ENCODE data around the gene SEZ6L. TPM values are rescaled to one million over a fixed set of nuclear protein-coding genes. Genes with fewer than 3 reads are reported as not detected.
A peak's percentile ranks its signal among the peaks of the same experiment; 100 is the strongest.

Gene SEZ6L
- total RNA-seq, 1 donor from 2014 or later: 1.7 TPM

DNA sequence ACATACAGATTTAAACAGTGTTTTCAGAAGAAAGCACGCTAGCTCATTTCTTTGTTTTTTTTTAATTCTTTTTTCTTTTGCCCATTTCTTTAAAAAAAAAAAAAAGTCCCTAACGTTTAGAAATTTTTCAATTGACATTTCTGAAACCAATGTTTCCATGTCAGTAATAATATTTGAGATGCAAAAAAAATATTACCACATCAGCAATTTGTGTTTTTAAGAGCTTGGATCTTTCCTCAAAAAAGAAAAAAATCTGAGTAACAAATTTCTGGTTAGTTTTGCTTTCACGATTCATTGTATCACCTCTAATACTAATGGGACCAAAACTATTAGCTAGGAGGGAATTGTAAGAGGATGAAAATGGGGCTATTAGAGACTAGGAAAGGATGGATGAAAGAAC is 219.9 kb downstream of the SEZ6L start:
- Mint-ChIP-seq H3K36me3 (ENCODE audit: low read depth) (no peaks in the 10 kb centered on the region), H3K4me3 (no peak overlapping the region)
- TF ChIP-seq, protein P1, sequence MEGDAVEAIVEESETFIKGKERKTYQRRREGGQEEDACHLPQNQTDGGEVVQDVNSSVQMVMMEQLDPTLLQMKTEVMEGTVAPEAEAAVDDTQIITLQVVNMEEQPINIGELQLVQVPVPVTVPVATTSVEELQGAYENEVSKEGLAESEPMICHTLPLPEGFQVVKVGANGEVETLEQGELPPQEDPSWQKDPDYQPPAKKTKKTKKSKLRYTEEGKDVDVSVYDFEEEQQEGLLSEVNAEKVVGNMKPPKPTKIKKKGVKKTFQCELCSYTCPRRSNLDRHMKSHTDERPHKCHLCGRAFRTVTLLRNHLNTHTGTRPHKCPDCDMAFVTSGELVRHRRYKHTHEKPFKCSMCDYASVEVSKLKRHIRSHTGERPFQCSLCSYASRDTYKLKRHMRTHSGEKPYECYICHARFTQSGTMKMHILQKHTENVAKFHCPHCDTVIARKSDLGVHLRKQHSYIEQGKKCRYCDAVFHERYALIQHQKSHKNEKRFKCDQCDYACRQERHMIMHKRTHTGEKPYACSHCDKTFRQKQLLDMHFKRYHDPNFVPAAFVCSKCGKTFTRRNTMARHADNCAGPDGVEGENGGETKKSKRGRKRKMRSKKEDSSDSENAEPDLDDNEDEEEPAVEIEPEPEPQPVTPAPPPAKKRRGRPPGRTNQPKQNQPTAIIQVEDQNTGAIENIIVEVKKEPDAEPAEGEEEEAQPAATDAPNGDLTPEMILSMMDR (conservative IDR thresholded peaks at IDR 0.05): no peak

DNA sequence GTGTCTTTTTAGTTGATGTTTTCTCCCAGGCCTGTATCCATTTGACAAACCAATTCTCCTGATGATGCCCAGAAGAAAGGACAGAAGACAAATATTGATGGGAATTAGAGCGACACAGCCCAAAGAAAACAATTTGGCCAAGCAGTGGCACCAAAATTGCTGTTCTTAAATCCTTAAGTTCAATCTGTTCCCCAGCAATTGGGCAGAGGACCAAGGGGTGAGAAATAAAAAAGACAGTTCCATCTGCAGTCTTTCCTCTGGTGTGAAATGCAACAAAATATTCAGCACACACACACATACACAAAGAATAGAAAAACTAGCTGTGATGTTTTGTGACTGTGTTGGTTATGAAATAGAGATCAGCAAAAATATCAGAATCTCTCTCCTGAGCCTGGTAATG is 221.8 kb downstream of the SEZ6L start:
- peaks cover 25% of the 10 kb centered on the region for H3K4me1 Mint-ChIP-seq
- H3K9me3 Mint-ChIP-seq: no peaks in the 10 kb centered on the region
- H3K36me3 Mint-ChIP-seq (ENCODE audit: low read depth): no peaks in the 10 kb centered on the region
- TF ChIP-seq, protein P1 (conservative IDR thresholded peaks at IDR 0.05): no peak
- no peaks in the 10 kb centered on the region for H3K27me3 Mint-ChIP-seq (ENCODE audit: low read depth)
- DNase-seq (ENCODE audit: low read depth, low spot score): no peak
- H3K4me3 Mint-ChIP-seq: no peak overlapping the region
- no peak overlapping the region for H3K27ac Mint-ChIP-seq (ENCODE audit: unreplicated experiment)

More for the DNA sequence above, 219.9 kb downstream of the SEZ6L start:
- Mint-ChIP-seq H3K9me3 (no peaks in the 10 kb centered on the region), H3K4me1 (peaks cover 23% of the 10 kb centered on the region), H3K27ac (ENCODE audit: unreplicated experiment) (no peak overlapping the region), H3K27me3 (ENCODE audit: low read depth) (peaks cover 4% of the 10 kb centered on the region)
- no peak for DNase-seq (ENCODE audit: low read depth, low spot score)

DNA sequence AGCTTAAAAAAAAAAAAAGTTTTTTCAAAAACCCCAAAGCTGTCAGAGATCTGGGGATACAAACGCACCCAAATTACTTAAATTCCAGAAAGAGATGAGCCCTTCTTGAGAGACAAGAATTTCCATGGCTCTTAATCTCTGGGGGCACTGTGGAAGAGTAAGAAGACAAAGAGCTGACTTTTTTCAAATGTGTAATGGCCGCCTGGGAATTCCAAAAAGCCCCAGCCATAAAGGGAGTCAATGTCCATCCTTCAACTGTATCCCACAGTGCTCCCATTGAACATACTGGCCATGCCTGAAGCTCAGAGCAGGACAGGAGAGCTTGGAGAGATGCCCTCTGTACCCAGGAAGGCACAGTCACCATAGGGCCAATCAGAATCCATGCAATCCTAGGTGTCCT is 222.4 kb downstream of the SEZ6L start:
- no peaks in the 10 kb centered on the region for H3K36me3 Mint-ChIP-seq (ENCODE audit: low read depth)
- no peak for DNase-seq (ENCODE audit: low read depth, low spot score)
- no peak overlapping the region for H3K4me3 Mint-ChIP-seq
- no peaks in the 10 kb centered on the region for H3K9me3 Mint-ChIP-seq
- no peak overlapping the region for H3K27ac Mint-ChIP-seq (ENCODE audit: unreplicated experiment)
- peaks cover 25% of the 10 kb centered on the region for H3K4me1 Mint-ChIP-seq
- no peaks in the 10 kb centered on the region for H3K27me3 Mint-ChIP-seq (ENCODE audit: low read depth)
- TF ChIP-seq, protein P1 (conservative IDR thresholded peaks at IDR 0.05): no peak

DNA sequence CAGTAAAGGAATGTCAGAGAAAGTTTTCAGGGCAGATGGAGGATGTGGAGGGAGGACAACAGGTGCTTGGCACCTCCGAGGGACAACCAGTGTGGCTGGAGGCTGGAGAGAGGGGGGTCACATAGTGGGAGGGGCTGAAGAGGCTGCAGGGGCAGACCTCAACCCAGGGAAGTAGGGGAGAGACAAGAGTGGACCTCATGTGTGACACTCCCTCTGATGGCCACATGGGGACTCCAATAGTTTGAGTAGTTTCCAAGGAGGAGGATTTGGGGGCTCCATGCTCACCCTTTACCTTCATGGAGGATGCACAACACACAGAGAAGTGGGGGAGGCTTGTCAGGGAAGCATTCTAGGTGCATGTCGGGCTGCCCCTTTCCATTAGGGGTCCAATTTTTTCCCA is 224.7 kb downstream of the SEZ6L start:
- H3K27me3 Mint-ChIP-seq (ENCODE audit: low read depth): no peaks in the 10 kb centered on the region
- H3K4me1 Mint-ChIP-seq: peaks cover 25% of the 10 kb centered on the region
- no peaks in the 10 kb centered on the region for H3K9me3 Mint-ChIP-seq
- no peak overlapping the region for H3K4me3 Mint-ChIP-seq
- H3K27ac Mint-ChIP-seq (ENCODE audit: unreplicated experiment): no peak overlapping the region
- TF ChIP-seq, protein P1 (conservative IDR thresholded peaks at IDR 0.05): no peak
- H3K36me3 Mint-ChIP-seq (ENCODE audit: low read depth): no peaks in the 10 kb centered on the region
- no peak for DNase-seq (ENCODE audit: low read depth, low spot score)

DNA sequence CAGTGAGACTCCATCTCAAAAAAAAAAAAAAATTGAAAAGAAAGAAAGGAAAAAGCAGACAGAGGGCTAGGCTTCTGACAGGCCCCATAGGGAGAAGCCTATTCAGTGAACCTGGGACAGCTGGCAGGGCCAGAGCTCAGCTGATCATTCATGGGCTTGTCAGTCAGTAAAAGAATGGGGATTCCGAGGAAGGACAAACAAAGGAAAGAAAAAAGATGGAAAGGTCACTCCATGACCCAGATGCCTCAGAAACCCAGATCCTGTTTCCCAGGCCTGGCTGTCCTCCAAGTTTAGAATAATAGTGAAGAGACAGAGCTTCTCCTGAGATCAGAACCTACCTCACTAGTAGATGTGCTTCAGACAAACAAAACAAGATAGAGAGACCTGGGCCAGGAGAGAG is 225.5 kb downstream of the SEZ6L start:
- peaks cover 25% of the 10 kb centered on the region for H3K4me1 Mint-ChIP-seq
- TF ChIP-seq, protein P1 (conservative IDR thresholded peaks at IDR 0.05): no peak
- H3K4me3 Mint-ChIP-seq: no peak overlapping the region
- peak overlapping the region; percentile 95 for H3K27ac Mint-ChIP-seq (ENCODE audit: unreplicated experiment)
- no peaks in the 10 kb centered on the region for H3K9me3 Mint-ChIP-seq
- no peaks in the 10 kb centered on the region for H3K36me3 Mint-ChIP-seq (ENCODE audit: low read depth)
- H3K27me3 Mint-ChIP-seq (ENCODE audit: low read depth): no peaks in the 10 kb centered on the region
- no peak for DNase-seq (ENCODE audit: low read depth, low spot score)

DNA sequence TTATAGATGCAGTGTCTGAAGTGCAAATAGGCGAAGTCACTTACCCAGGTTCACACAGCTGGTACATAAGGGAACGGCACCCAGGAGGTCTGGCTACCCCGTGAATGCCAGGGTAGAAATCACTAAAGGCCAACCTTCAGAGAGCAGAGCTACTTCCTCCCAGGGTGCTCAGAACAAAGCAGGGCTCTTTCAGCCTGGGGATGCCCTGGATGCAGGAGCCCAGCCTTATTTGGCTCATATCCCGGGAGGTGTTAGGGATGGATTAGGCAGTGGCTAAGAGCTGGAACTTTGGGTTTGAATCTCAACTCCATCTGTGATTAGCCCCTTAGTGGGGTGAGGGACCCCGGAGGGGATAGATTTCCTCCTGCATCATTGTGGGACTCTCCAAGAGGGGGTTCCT is 226.7 kb downstream of the SEZ6L start:
- no peaks in the 10 kb centered on the region for H3K9me3 Mint-ChIP-seq
- no peaks in the 10 kb centered on the region for H3K36me3 Mint-ChIP-seq (ENCODE audit: low read depth)
- TF ChIP-seq, protein P1 (conservative IDR thresholded peaks at IDR 0.05): no peak
- H3K27me3 Mint-ChIP-seq (ENCODE audit: low read depth): no peaks in the 10 kb centered on the region
- H3K4me1 Mint-ChIP-seq: peaks cover 18% of the 10 kb centered on the region
- DNase-seq (ENCODE audit: low read depth, low spot score): no peak
- H3K27ac Mint-ChIP-seq (ENCODE audit: unreplicated experiment): no peak overlapping the region
- no peak overlapping the region for H3K4me3 Mint-ChIP-seq

Measured in neural crest cell (in vitro differentiated cells).